Activated B cell treated with CpG ODN at 0.5 μM for 24 hours (primary cell): ENCODE measurements around the gene PRAF2. TPM values are rescaled to one million over a fixed set of nuclear protein-coding genes. Genes with fewer than 3 reads are reported as not detected.
A peak's percentile ranks its signal among the peaks of the same experiment; 100 is the strongest.

ENCODE experiments used
- ATAC-seq: fragments of 200-7000 bp; cut with Tn5 transposase; one replicate; pipeline ENCODE4 v1.10.0; 2021; ENCODE audit warnings: low read depth, mild to moderate bottlenecking, moderate library complexity
- CTCF ChIA-PET: fragments of 350-600 bp; sonication (Branson Sonifier 250); formaldehyde crosslinking; loops from one replicate; lab custom pipeline; 2021; ENCODE audit warnings: antibody characterized with exemption; lab: Charles Lee
- POLR2A ChIA-PET: fragments of 350-600 bp; sonication (Branson Sonifier 250); formaldehyde crosslinking; loops from one replicate; lab custom pipeline; 2021; ENCODE audit warnings: antibody characterized with exemption; lab: Charles Lee
- DNase-seq: peaks from one replicate; pipeline ENCODE4 v3.0.0; 2022
- H3K27ac Mint-ChIP-seq: one replicate; pipeline ENCODE4 v1.8.0; 2020; ENCODE audit warnings: mixed read lengths
- H3K27me3 Mint-ChIP-seq: one replicate; pipeline ENCODE4 v1.8.0; 2021; ENCODE audit warnings: mixed read lengths
- H3K36me3 Mint-ChIP-seq: one replicate; pipeline ENCODE4 v1.8.0; 2021; ENCODE audit warnings: low read depth, mixed read lengths
- H3K4me1 Mint-ChIP-seq: one replicate; pipeline ENCODE4 v1.8.0; 2021; ENCODE audit warnings: mixed read lengths
- H3K4me3 Mint-ChIP-seq: one replicate; pipeline ENCODE4 v1.8.0; 2020; ENCODE audit warnings: mild to moderate bottlenecking, mixed read lengths
- H3K9me3 Mint-ChIP-seq: one replicate; pipeline ENCODE4 v1.8.0; 2020; ENCODE audit warnings: mixed read lengths
- intact Hi-C: fragments of 100-400 bp; cut with micrococcal nuclease; formaldehyde crosslinking; loops from one replicate; pipeline ENCODE4 v1.15.1; 2024
- total RNA-seq: library from RNA; stranded (reverse); gene quantifications from 2 replicates; pipeline ENCODE4 v1.2.3, GENCODE V29; 2022
- TF ChIP-seq, protein P1 (sequence below): fragments of 200-600 bp; IDR thresholded peaks from one replicate; pipeline ENCODE4 v1.8.0; 2022; ENCODE audit warnings: antibody characterized with exemption, mild to moderate bottlenecking

PRAF2 gene
- total RNA-seq, 1 donor from 2014 or later: 11.6 TPM

GRCh38 chrX:49100704-49101628 is 27.2 kb upstream of the PRAF2 start:
- TF ChIP-seq, protein P1, sequence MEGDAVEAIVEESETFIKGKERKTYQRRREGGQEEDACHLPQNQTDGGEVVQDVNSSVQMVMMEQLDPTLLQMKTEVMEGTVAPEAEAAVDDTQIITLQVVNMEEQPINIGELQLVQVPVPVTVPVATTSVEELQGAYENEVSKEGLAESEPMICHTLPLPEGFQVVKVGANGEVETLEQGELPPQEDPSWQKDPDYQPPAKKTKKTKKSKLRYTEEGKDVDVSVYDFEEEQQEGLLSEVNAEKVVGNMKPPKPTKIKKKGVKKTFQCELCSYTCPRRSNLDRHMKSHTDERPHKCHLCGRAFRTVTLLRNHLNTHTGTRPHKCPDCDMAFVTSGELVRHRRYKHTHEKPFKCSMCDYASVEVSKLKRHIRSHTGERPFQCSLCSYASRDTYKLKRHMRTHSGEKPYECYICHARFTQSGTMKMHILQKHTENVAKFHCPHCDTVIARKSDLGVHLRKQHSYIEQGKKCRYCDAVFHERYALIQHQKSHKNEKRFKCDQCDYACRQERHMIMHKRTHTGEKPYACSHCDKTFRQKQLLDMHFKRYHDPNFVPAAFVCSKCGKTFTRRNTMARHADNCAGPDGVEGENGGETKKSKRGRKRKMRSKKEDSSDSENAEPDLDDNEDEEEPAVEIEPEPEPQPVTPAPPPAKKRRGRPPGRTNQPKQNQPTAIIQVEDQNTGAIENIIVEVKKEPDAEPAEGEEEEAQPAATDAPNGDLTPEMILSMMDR: no peak
- ChIA-PET POLR2A (interaction anchor here (0.7 to 1.9 kb wide), 10 partner anchors 12 to 168 kb away, joined by 3 to 7 read pairs (median 4); partner anchors contain the start of genes GRIPAP1, PRAF2 and WDR45), CTCF (no interaction called here)
- H3K36me3 Mint-ChIP-seq: no peaks in the 10 kb centered on the region
- H3K4me3 Mint-ChIP-seq: peak overlapping the region; percentile 90
- intact Hi-C loops: loop anchor here (1.0 to 10.0 kb wide), 7 partner anchors 20 to 209 kb away; partner anchors contain the start of genes GPKOW, MAGIX, OTUD5 and TFE3
- peak; percentile 78 for DNase-seq
- peak overlapping the region; percentile 95 for H3K27ac Mint-ChIP-seq
- peak; percentile 92 for ATAC-seq
- H3K4me1 Mint-ChIP-seq: peaks cover 9% of the 10 kb centered on the region
- no peaks in the 10 kb centered on the region for H3K27me3 Mint-ChIP-seq
- no peaks in the 10 kb centered on the region for H3K9me3 Mint-ChIP-seq

DNA sequence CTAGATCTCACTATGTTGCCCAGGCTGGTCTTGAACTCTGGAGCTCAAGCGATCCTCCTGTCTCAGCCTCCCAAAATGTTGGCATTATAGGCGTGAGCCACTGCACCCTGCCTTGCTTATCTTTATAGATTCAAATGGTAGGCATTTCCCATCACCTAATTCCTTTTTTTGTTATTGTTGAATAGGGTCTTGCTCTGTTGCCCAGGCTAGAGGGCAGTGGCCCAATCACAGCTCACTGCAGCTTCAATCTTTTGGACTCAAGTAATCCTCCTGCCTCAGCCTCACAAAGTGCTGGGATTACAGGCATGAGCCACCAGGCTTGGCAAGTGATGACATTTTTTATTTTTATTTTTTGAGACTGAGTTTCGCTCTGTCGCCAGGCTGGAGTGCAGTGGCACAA is 22.6 kb upstream of the PRAF2 start:
- TF ChIP-seq, protein P1: no peak
- POLR2A ChIA-PET: interaction anchor here (0.7 to 1.6 kb wide), 2 partner anchors 16 to 155 kb away, joined by 5 to 6 read pairs; partner anchors contain the start of gene WDR45
- no peak for DNase-seq
- peaks cover 3% of the 10 kb centered on the region for H3K4me1 Mint-ChIP-seq
- no peak for ATAC-seq
- H3K36me3 Mint-ChIP-seq: no peaks in the 10 kb centered on the region
- H3K9me3 Mint-ChIP-seq: no peaks in the 10 kb centered on the region
- intact Hi-C loops: no loop called here
- H3K27ac Mint-ChIP-seq: no peak overlapping the region
- no peaks in the 10 kb centered on the region for H3K27me3 Mint-ChIP-seq
- no peak overlapping the region for H3K4me3 Mint-ChIP-seq
- CTCF ChIA-PET: no interaction called here

- no peak for ATAC-seq
- H3K27me3 Mint-ChIP-seq: no peaks in the 10 kb centered on the region
- ChIA-PET CTCF (no interaction called here), POLR2A (no interaction called here)
- no peak overlapping the region for H3K27ac Mint-ChIP-seq
- intact Hi-C loops: no loop called here
- TF ChIP-seq, protein P1: no peak
- H3K4me3 Mint-ChIP-seq: no peak overlapping the region
- no peaks in the 10 kb centered on the region for H3K9me3 Mint-ChIP-seq
- no peaks in the 10 kb centered on the region for H3K4me1 Mint-ChIP-seq
- no peak for DNase-seq
- no peaks in the 10 kb centered on the region for H3K36me3 Mint-ChIP-seq
Measured at GRCh38 chrX:49089553-49089952, 15.8 kb upstream of the PRAF2 start.

DNA sequence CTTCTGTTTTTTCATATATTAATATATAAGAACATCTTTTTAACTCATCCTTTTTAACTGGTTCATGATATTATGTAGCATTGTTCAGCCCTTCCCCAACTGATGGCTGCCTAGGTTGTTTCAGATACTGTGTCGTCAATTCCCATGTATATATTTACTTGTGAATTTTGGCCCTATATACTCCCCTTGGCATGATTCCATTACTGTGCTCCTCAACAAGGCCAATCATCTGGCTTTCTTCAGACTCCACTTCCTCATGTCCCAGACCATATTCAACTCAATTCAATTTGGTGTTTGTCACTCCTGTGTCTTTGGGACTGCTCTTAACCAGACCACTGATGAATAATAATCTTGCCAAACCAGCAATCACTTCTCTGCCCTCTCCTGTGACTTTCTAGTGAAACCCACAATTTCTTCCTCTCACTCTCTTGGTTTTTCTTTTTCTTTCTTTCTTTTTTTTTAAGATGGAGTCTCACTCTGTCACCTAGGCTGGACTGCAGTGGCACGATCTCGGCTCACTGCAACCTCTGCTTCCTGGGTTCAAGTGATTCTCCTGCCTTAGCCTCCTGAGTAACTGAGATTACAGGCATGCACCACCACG is 8.6 kb upstream of the PRAF2 start:
- no peak for DNase-seq
- ATAC-seq: no peak
- POLR2A ChIA-PET: no interaction called here
- Mint-ChIP-seq H3K9me3 (no peaks in the 10 kb centered on the region), H3K27ac (no peak overlapping the region), H3K4me3 (no peak overlapping the region), H3K36me3 (peaks cover 12% of the 10 kb centered on the region), H3K4me1 (peaks cover 10% of the 10 kb centered on the region), H3K27me3 (no peaks in the 10 kb centered on the region)
- intact Hi-C loops: no loop called here
- CTCF ChIA-PET: no interaction called here
- TF ChIP-seq, protein P1: no peak
